Ishikawa (cell line): Measurements from ENCODE around the gene CCDC187.

Experiments used
- CREB1 ChIP-seq: IDR thresholded peaks from 2 replicates; pipeline ENCODE4 v1.6.1; 2012; ENCODE audit warnings: low read depth
- TAF1 ChIP-seq: IDR thresholded peaks from 2 replicates; pipeline ENCODE4 v1.6.1; 2012; ENCODE audit warnings: low read depth, mild to moderate bottlenecking
- TEAD4 ChIP-seq: IDR thresholded peaks from 2 replicates; pipeline ENCODE4 v1.6.1; 2012
- TF ChIP-seq, protein P1 (sequence below): IDR thresholded peaks from 2 replicates; pipeline ENCODE4 v1.6.1; 2012; ENCODE audit warnings: low read depth, mild to moderate bottlenecking
- TF ChIP-seq, protein P2 (sequence below): IDR thresholded peaks from 2 replicates; pipeline ENCODE4 v1.6.1; 2012

GRCh38 chr9:136353088-136353487 lies 49.2 kb upstream of the CCDC187 start:
- TF ChIP-seq CREB1 (no peak), TEAD4 (no peak), TAF1 (no peak)
- TF ChIP-seq, protein P1, sequence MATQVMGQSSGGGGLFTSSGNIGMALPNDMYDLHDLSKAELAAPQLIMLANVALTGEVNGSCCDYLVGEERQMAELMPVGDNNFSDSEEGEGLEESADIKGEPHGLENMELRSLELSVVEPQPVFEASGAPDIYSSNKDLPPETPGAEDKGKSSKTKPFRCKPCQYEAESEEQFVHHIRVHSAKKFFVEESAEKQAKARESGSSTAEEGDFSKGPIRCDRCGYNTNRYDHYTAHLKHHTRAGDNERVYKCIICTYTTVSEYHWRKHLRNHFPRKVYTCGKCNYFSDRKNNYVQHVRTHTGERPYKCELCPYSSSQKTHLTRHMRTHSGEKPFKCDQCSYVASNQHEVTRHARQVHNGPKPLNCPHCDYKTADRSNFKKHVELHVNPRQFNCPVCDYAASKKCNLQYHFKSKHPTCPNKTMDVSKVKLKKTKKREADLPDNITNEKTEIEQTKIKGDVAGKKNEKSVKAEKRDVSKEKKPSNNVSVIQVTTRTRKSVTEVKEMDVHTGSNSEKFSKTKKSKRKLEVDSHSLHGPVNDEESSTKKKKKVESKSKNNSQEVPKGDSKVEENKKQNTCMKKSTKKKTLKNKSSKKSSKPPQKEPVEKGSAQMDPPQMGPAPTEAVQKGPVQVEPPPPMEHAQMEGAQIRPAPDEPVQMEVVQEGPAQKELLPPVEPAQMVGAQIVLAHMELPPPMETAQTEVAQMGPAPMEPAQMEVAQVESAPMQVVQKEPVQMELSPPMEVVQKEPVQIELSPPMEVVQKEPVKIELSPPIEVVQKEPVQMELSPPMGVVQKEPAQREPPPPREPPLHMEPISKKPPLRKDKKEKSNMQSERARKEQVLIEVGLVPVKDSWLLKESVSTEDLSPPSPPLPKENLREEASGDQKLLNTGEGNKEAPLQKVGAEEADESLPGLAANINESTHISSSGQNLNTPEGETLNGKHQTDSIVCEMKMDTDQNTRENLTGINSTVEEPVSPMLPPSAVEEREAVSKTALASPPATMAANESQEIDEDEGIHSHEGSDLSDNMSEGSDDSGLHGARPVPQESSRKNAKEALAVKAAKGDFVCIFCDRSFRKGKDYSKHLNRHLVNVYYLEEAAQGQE = no peak
- TF ChIP-seq, protein P2, sequence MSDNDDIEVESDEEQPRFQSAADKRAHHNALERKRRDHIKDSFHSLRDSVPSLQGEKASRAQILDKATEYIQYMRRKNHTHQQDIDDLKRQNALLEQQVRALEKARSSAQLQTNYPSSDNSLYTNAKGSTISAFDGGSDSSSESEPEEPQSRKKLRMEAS = no peak
